Natural killer cell (primary cell): ENCODE data around the gene BICC1. TPM values are rescaled to one million over a fixed set of nuclear protein-coding genes. Genes with fewer than 3 reads are reported as not detected.

ENCODE experiments used
- ATAC-seq, 3 donors: fragments of 150-1000 bp in 2 of 3; fragments of 200-7000 bp in 1 of 3; cut with Tn5 transposase; 1 replicate in 1 of 3; 2 replicates in 2 of 3; pipeline ENCODE4 v1.10.0; 2021; ENCODE audit warnings: mild to moderate bottlenecking in 2 of 3, moderate library complexity in 2 of 3
- DNase-seq, 2 donors: peaks; one replicate each; pipeline versions ENCODE4 v3.0.0 to v3.0.0-alpha.2; 2013 to 2021; ENCODE audit warnings: mixed read lengths in 1 of 2
- H3K27ac ChIP-seq: one replicate; pipeline ENCODE4 v1.5.1; 2013; ENCODE audit warnings: mild to moderate bottlenecking, low read length
- H3K27me3 ChIP-seq: one replicate; pipeline ENCODE4 v1.6.1; 2013; ENCODE audit warnings: low read length; ENCODE audit not compliant: control insufficient read depth, insufficient read depth
- H3K36me3 ChIP-seq: one replicate; pipeline ENCODE4 v1.6.1; 2013; ENCODE audit warnings: low read length; ENCODE audit not compliant: control insufficient read depth, insufficient read depth
- H3K4me1 ChIP-seq: one replicate; pipeline ENCODE4 v1.6.1; 2013; ENCODE audit warnings: low read length; ENCODE audit not compliant: control insufficient read depth, insufficient read depth
- H3K4me3 ChIP-seq: one replicate; pipeline ENCODE4 v1.5.1; 2013; ENCODE audit warnings: low read length
- H3K9me3 ChIP-seq: one replicate; pipeline ENCODE4 v1.6.1; 2013; ENCODE audit warnings: low read length; ENCODE audit not compliant: control insufficient read depth, insufficient read depth
- H3K27ac Mint-ChIP-seq, 2 donors: one replicate each; pipeline ENCODE4 v1.8.0; 2022; ENCODE audit warnings: mild to moderate bottlenecking in 2 of 2, mixed read lengths in 2 of 2, moderate library complexity in 1 of 2
- H3K27me3 Mint-ChIP-seq, 2 donors: one replicate each; pipeline ENCODE4 v1.8.0; 2022; ENCODE audit warnings: low read depth in 2 of 2, mixed read lengths in 2 of 2
- H3K36me3 Mint-ChIP-seq: one replicate; pipeline ENCODE4 v1.8.0; 2022; ENCODE audit warnings: mixed read lengths
- H3K4me1 Mint-ChIP-seq, 2 donors: one replicate each; pipeline ENCODE4 v1.8.0; 2022; ENCODE audit warnings: mixed read lengths in 2 of 2
- H3K4me3 Mint-ChIP-seq: one replicate; pipeline ENCODE4 v1.8.0; 2022; ENCODE audit warnings: mild to moderate bottlenecking, moderate library complexity, mixed read lengths
- H3K9me3 Mint-ChIP-seq, 2 donors: one replicate each; pipeline ENCODE4 v1.8.0; 2022; ENCODE audit warnings: mixed read lengths in 2 of 2
- WGBS: methylation state at CpG from one replicate; pipeline ENCODE4 v1.1.7; 2013; ENCODE audit warnings: missing lambda C conversion rate; ENCODE audit not compliant: insufficient coverage; 5-methylcytosine and 5-hydroxymethylcytosine counted together
- intact Hi-C: fragments of 100-400 bp; cut with micrococcal nuclease; formaldehyde crosslinking; loops from one replicate; pipeline ENCODE4 v1.14.2; 2022
- total RNA-seq, 4 donors: library from RNA; stranded (reverse); fragments of 120-200 nt in 1 of 4; gene quantifications; one replicate each; pipeline versions ENCODE4 v1.2.3 to v1.2.4, GENCODE V29; 2013 to 2022
- TF ChIP-seq, protein P1 (sequence below): fragments of 200-600 bp; IDR thresholded peaks from one replicate; pipeline ENCODE4 v1.8.0; 2022; ENCODE audit warnings: antibody characterized with exemption

The BICC1 gene
- total RNA-seq, 3 donors from 2014 or later (not counting 1 experiment from before 2014, with no cell fraction given): 0.14 TPM; not detected in 2

GRCh38 chr10:58535311-58535710 is 22.6 kb downstream of the BICC1 start:
- Mint-ChIP-seq H3K4me3 (no peak overlapping the region), H3K27ac (no peak overlapping the region), H3K36me3 (no peaks in the 10 kb centered on the region), H3K4me1 (no peaks in the 10 kb centered on the region), H3K27me3 (no peaks in the 10 kb centered on the region), H3K9me3 (peaks cover 11 to 13% of the 10 kb centered on the region in 2 donors)
- ATAC-seq (no peak), DNase-seq (no peak)
- intact Hi-C loops: no loop called here
- Histone ChIP-seq H3K9me3 (no peaks in the 10 kb centered on the region), H3K4me3 (no peak overlapping the region), H3K36me3 (no peaks in the 10 kb centered on the region), H3K27ac (no peak overlapping the region), H3K4me1 (no peaks in the 10 kb centered on the region), H3K27me3 (no peaks in the 10 kb centered on the region)
- TF ChIP-seq, protein P1, sequence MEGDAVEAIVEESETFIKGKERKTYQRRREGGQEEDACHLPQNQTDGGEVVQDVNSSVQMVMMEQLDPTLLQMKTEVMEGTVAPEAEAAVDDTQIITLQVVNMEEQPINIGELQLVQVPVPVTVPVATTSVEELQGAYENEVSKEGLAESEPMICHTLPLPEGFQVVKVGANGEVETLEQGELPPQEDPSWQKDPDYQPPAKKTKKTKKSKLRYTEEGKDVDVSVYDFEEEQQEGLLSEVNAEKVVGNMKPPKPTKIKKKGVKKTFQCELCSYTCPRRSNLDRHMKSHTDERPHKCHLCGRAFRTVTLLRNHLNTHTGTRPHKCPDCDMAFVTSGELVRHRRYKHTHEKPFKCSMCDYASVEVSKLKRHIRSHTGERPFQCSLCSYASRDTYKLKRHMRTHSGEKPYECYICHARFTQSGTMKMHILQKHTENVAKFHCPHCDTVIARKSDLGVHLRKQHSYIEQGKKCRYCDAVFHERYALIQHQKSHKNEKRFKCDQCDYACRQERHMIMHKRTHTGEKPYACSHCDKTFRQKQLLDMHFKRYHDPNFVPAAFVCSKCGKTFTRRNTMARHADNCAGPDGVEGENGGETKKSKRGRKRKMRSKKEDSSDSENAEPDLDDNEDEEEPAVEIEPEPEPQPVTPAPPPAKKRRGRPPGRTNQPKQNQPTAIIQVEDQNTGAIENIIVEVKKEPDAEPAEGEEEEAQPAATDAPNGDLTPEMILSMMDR: no peak
- WGBS: 82% methylated on average over 2 of the region's 3 CpGs

- Histone ChIP-seq H3K36me3 (no peaks in the 10 kb centered on the region), H3K4me3 (no peak overlapping the region), H3K27ac (no peak overlapping the region), H3K27me3 (no peaks in the 10 kb centered on the region), H3K4me1 (no peaks in the 10 kb centered on the region), H3K9me3 (no peaks in the 10 kb centered on the region)
- DNase-seq (no peak), ATAC-seq (no peak)
- Mint-ChIP-seq H3K27ac (no peak overlapping the region), H3K4me1 (no peaks in the 10 kb centered on the region), H3K36me3 (no peaks in the 10 kb centered on the region), H3K27me3 (no peaks in the 10 kb centered on the region), H3K9me3 (peaks cover 6% of the 10 kb centered on the region in 2 donors), H3K4me3 (no peak overlapping the region)
- intact Hi-C loops: no loop called here
- TF ChIP-seq, protein P1: no peak
These were observed 30.5 kb downstream of the BICC1 start for GRCh38 chr10:58543141-58543540.

GRCh38 chr10:58544135-58544534 is 31.5 kb downstream of the BICC1 start:
- H3K36me3 Mint-ChIP-seq: no peaks in the 10 kb centered on the region
- H3K9me3 ChIP-seq: no peaks in the 10 kb centered on the region
- intact Hi-C loops: no loop called here
- H3K36me3 ChIP-seq: no peaks in the 10 kb centered on the region
- H3K27ac ChIP-seq: no peak overlapping the region
- no peak overlapping the region for H3K4me3 Mint-ChIP-seq
- no peaks in the 10 kb centered on the region for H3K4me1 ChIP-seq
- no peak for ATAC-seq
- no peaks in the 10 kb centered on the region for H3K27me3 Mint-ChIP-seq
- no peak for DNase-seq
- H3K4me1 Mint-ChIP-seq: no peaks in the 10 kb centered on the region
- peaks cover 5 to 6% of the 10 kb centered on the region in 2 donors for H3K9me3 Mint-ChIP-seq
- TF ChIP-seq, protein P1: no peak
- no peaks in the 10 kb centered on the region for H3K27me3 ChIP-seq
- 70% methylated on average over 1 of the region's 1 CpG for WGBS
- no peak overlapping the region for H3K4me3 ChIP-seq
- no peak overlapping the region for H3K27ac Mint-ChIP-seq

DNA sequence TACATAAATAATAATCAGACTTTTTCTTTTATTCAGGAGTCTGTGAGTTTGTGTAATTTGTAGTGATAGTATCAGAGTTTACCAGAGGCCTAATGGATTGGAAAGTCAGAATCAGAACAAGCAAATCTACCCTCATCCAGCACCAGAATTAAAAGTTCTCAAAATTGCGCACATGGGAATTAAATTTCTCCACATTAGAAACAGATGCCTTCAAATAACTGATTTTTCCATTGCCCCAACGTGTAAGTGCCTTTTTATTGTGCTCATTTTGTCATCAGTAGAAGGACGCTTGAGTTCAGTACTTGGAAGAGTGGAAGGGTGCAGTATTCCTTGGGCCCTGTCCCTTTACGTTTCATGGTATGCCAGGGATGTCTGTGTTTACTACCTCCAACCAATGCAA is 32.8 kb downstream of the BICC1 start:
- H3K4me1 ChIP-seq: no peaks in the 10 kb centered on the region
- no peak for DNase-seq
- ATAC-seq: no peak
- H3K4me3 ChIP-seq: no peak overlapping the region
- Mint-ChIP-seq H3K4me3 (no peak overlapping the region), H3K27ac (no peak overlapping the region), H3K9me3 (peaks cover 0 to 2% of the 10 kb centered on the region in 2 donors), H3K4me1 (no peaks in the 10 kb centered on the region), H3K36me3 (no peaks in the 10 kb centered on the region), H3K27me3 (no peaks in the 10 kb centered on the region)
- no peaks in the 10 kb centered on the region for H3K27me3 ChIP-seq
- TF ChIP-seq, protein P1: no peak
- WGBS: 83% methylated on average over 4 of the region's 4 CpGs
- intact Hi-C loops: no loop called here
- H3K9me3 ChIP-seq: no peaks in the 10 kb centered on the region
- H3K36me3 ChIP-seq: no peaks in the 10 kb centered on the region
- H3K27ac ChIP-seq: no peak overlapping the region
